ENCODE measurements around the gene NCAM1.

Gene NCAM1

GRCh38 chr11:112967082-112967481 is 5.9 kb downstream of the NCAM1 start:
- FAIRE-seq (no peak), DNase-seq (ENCODE audit: insufficient read length, low spot score) (no peak)

GRCh38 chr11:112968941-112969713 is 7.9 kb downstream of the NCAM1 start:
- FAIRE-seq (no peak), DNase-seq (ENCODE audit: insufficient read length, low spot score) (no peak)

GRCh38 chr11:112971195-112971594 is 10.0 kb downstream of the NCAM1 start:
- no peak for FAIRE-seq
- DNase-seq (ENCODE audit: insufficient read length, low spot score), result no peak

GRCh38 chr11:112971827-112972226 is 10.6 kb downstream of the NCAM1 start:
- FAIRE-seq, result no peak
- no peak for DNase-seq (ENCODE audit: insufficient read length, low spot score)

- DNase-seq (ENCODE audit: insufficient read length, low spot score) (no peak), FAIRE-seq (no peak)
These were observed 11.4 kb downstream of the NCAM1 start for GRCh38 chr11:112972399-112973145.

- no peak for FAIRE-seq
- no peak for DNase-seq (ENCODE audit: insufficient read length, low spot score)
These were observed 13.8 kb downstream of the NCAM1 start for GRCh38 chr11:112975051-112975450.

- FAIRE-seq (no peak), DNase-seq (ENCODE audit: insufficient read length, low spot score) (no peak)
These were observed 14.3 kb downstream of the NCAM1 start for GRCh38 chr11:112975493-112975892.

GRCh38 chr11:112977755-112978154 is 16.5 kb downstream of the NCAM1 start:
- no peak for DNase-seq (ENCODE audit: insufficient read length, low spot score)
- FAIRE-seq, result no peak

- no peak for DNase-seq (ENCODE audit: insufficient read length, low spot score)
- no peak for FAIRE-seq
These were observed 22.7 kb downstream of the NCAM1 start for GRCh38 chr11:112983887-112984286.

- FAIRE-seq, result no peak
- DNase-seq (ENCODE audit: insufficient read length, low spot score), result no peak
These were observed 28.0 kb downstream of the NCAM1 start for GRCh38 chr11:112989198-112989597.

- no peak for FAIRE-seq
- DNase-seq (ENCODE audit: insufficient read length, low spot score), result no peak
These were observed 32.6 kb downstream of the NCAM1 start for GRCh38 chr11:112993808-112994207.

GRCh38 chr11:112995423-112996090 is 34.3 kb downstream of the NCAM1 start:
- FAIRE-seq, result no peak
- no peak for DNase-seq (ENCODE audit: insufficient read length, low spot score)

GRCh38 chr11:112996994-112997393 is 35.8 kb downstream of the NCAM1 start:
- FAIRE-seq, result no peak

GRCh38 chr11:112997857-112998466 is 36.7 kb downstream of the NCAM1 start:
- no peak for FAIRE-seq
- no peak for DNase-seq (ENCODE audit: insufficient read length, low spot score)

More at GRCh38 chr11:112996994-112997393, 35.8 kb downstream of the NCAM1 start:
- no peak for DNase-seq (ENCODE audit: insufficient read length, low spot score)

GRCh38 chr11:112999520-112999919 is 38.3 kb downstream of the NCAM1 start:
- no peak for DNase-seq (ENCODE audit: insufficient read length, low spot score)
- no peak for FAIRE-seq

GRCh38 chr11:113001709-113002108 is 40.5 kb downstream of the NCAM1 start:
- DNase-seq (ENCODE audit: insufficient read length, low spot score), result no peak
- no peak for FAIRE-seq

- FAIRE-seq, result no peak
- DNase-seq (ENCODE audit: insufficient read length, low spot score), result no peak
These were observed 45.8 kb downstream of the NCAM1 start for GRCh38 chr11:113006896-113007445.

GRCh38 chr11:113014262-113015097 is 53.3 kb downstream of the NCAM1 start:
- FAIRE-seq, result no peak
- DNase-seq (ENCODE audit: insufficient read length, low spot score), result no peak

- DNase-seq (ENCODE audit: insufficient read length, low spot score) (no peak), FAIRE-seq (no peak)
These were observed 53.9 kb downstream of the NCAM1 start for GRCh38 chr11:113015098-113015455.

- FAIRE-seq (no peak), DNase-seq (ENCODE audit: insufficient read length, low spot score) (no peak)
These were observed 55.7 kb downstream of the NCAM1 start for GRCh38 chr11:113016905-113017304.
